ENCODE measurements around the gene RAB7B. TPM values are rescaled to one million over a fixed set of nuclear protein-coding genes. Genes with fewer than 3 reads are reported as not detected.
A peak's percentile ranks its signal among the peaks of the same experiment; 100 is the strongest.

RAB7B gene
- total RNA-seq, 2 donors from 2014 or later = 16.1 to 17.5 TPM

DNA sequence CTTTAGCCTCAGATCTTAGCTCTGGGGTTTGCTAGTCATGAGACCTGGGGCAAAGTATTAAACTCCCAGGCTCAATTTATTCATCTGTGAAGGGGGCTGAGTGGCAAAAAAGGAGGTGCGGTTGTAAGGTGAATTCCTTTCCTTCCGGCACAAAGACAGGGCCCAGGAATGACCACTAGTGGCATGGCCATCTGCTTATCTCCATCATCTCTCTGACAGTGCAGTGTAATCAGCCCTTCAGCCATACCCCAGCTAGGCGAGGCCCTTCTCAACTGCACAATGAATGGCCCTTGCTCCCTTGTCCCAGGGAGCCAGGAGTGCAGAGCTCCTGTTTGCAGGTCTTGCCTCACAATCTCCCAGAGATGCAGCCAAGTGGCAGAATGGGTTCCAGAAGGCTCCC, 54.3 kb downstream of the RAB7B start:
- DNase-seq (ENCODE audit: low spot score) = no peak
- Histone ChIP-seq H3K36me3 (no peaks in the 10 kb centered on the region), H3K4me3 (no peak overlapping the region), H3K4me1 (replicated peaks) (no peaks in the 10 kb centered on the region), H3K9me3 (no peaks in the 10 kb centered on the region), H3K27ac (no peak overlapping the region), H3K27me3 (replicated peaks; ENCODE audit: insufficient read depth) (peaks cover 4% of the 10 kb centered on the region)
- intact Hi-C loops (cut with DNase I) = no loop called here
- 96% methylated on average over 3 of the region's 3 CpGs for WGBS
- TF ChIP-seq, protein P1, sequence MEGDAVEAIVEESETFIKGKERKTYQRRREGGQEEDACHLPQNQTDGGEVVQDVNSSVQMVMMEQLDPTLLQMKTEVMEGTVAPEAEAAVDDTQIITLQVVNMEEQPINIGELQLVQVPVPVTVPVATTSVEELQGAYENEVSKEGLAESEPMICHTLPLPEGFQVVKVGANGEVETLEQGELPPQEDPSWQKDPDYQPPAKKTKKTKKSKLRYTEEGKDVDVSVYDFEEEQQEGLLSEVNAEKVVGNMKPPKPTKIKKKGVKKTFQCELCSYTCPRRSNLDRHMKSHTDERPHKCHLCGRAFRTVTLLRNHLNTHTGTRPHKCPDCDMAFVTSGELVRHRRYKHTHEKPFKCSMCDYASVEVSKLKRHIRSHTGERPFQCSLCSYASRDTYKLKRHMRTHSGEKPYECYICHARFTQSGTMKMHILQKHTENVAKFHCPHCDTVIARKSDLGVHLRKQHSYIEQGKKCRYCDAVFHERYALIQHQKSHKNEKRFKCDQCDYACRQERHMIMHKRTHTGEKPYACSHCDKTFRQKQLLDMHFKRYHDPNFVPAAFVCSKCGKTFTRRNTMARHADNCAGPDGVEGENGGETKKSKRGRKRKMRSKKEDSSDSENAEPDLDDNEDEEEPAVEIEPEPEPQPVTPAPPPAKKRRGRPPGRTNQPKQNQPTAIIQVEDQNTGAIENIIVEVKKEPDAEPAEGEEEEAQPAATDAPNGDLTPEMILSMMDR (IDR thresholded peaks at IDR 0.05) = no peak
- TF ChIP-seq POLR2A (IDR thresholded peaks at IDR 0.05) (no peak), POLR2AphosphoS5 (IDR thresholded peaks at IDR 0.05) (no peak)

DNA sequence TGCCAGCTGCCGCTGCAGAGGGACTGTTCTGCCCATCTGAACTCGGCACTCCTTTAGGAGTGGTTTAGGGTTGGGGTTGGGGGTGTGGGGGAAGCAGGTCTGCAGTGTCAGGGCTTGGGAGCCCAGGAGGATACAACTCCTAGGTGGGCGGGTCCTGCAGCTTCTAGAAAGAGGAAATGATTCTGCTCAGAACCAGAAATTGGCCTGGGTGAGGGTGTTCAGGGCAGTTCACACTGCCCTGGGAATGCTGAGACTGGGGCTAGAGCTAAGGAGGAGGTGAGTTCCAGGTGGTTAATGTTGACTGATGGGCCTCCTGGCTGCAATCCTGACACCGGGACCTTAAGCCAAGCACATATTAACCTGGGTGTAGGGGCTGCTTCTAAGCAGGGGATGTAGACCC, 55.2 kb downstream of the RAB7B start:
- peaks cover 6% of the 10 kb centered on the region for H3K27me3 ChIP-seq (replicated peaks; ENCODE audit: insufficient read depth)
- no peak overlapping the region for H3K27ac ChIP-seq
- intact Hi-C loops (cut with DNase I) = no loop called here
- H3K36me3 ChIP-seq = no peaks in the 10 kb centered on the region
- TF ChIP-seq, protein P1 (IDR thresholded peaks at IDR 0.05) = no peak
- WGBS = 82% methylated on average over 4 of the region's 4 CpGs
- H3K4me1 ChIP-seq (replicated peaks) = no peaks in the 10 kb centered on the region
- H3K9me3 ChIP-seq = no peaks in the 10 kb centered on the region
- no peak overlapping the region for H3K4me3 ChIP-seq
- no peak for DNase-seq (ENCODE audit: low spot score)

DNA sequence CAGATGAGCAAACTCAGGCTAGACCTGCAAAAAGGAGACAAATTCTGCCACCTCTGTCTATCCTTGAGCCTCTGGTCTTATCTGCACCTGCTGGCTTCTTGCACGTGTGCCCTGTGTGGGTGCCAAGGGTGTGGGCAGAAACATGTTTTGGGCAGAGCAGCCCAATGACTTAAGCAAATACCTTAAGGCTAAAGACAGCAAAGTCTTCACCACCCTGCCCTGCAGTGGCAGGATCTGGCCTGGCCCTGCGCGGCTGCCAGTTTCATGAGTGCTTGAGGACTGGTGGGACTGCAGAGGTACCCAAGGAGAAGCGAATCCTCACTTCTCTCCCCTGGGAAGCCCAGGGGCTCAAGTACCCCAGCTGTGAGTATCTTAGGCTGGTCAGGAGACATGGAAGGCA, 56.2 kb downstream of the RAB7B start:
- peak; percentile 82 for DNase-seq (ENCODE audit: low spot score)
- no peaks in the 10 kb centered on the region for H3K36me3 ChIP-seq
- 60% methylated on average over 4 of the region's 4 CpGs for WGBS
- peaks cover 8% of the 10 kb centered on the region for H3K27me3 ChIP-seq (replicated peaks; ENCODE audit: insufficient read depth)
- H3K9me3 ChIP-seq = no peaks in the 10 kb centered on the region
- H3K4me3 ChIP-seq = no peak overlapping the region
- TF ChIP-seq, protein P1 (IDR thresholded peaks at IDR 0.05) = peak in 1 of 4 experiments; percentile 4
- TF ChIP-seq POLR2A (IDR thresholded peaks at IDR 0.05) (no peak), POLR2AphosphoS5 (IDR thresholded peaks at IDR 0.05) (peak; percentile 85)
- H3K27ac ChIP-seq = no peak overlapping the region
- intact Hi-C loops (cut with DNase I) = no loop called here
- H3K4me1 ChIP-seq (replicated peaks) = no peaks in the 10 kb centered on the region

DNA sequence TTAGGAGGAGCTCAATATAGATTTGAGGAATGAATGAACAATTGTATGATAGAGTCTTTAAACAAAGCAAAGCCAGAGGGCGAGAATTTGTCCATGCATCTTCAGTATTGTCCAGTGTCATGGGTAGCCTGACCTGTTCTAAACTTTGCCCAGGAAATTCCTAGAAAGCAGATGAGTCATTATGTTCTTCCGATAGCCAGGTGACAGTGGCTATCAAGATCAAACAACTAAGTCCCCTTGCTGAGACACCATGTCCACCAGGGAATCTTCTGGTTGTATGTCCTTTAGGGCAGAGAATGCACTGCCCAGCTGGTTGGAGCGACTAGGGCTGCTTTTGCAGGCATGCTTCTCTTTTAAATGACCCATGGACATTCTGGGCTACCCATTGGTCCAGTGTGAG, 58.1 kb downstream of the RAB7B start:
- Histone ChIP-seq H3K4me1 (replicated peaks) (no peaks in the 10 kb centered on the region), H3K4me3 (no peak overlapping the region), H3K27me3 (replicated peaks; ENCODE audit: insufficient read depth) (peaks cover 8% of the 10 kb centered on the region), H3K27ac (no peak overlapping the region), H3K36me3 (no peaks in the 10 kb centered on the region), H3K9me3 (no peaks in the 10 kb centered on the region)
- intact Hi-C loops (cut with DNase I) = no loop called here
- no peak for DNase-seq (ENCODE audit: low spot score)
- 83% methylated on average over 3 of the region's 3 CpGs for WGBS
- TF ChIP-seq POLR2AphosphoS5 (IDR thresholded peaks at IDR 0.05) (no peak), POLR2A (IDR thresholded peaks at IDR 0.05) (no peak)
- TF ChIP-seq, protein P1 (IDR thresholded peaks at IDR 0.05) = no peak

DNA sequence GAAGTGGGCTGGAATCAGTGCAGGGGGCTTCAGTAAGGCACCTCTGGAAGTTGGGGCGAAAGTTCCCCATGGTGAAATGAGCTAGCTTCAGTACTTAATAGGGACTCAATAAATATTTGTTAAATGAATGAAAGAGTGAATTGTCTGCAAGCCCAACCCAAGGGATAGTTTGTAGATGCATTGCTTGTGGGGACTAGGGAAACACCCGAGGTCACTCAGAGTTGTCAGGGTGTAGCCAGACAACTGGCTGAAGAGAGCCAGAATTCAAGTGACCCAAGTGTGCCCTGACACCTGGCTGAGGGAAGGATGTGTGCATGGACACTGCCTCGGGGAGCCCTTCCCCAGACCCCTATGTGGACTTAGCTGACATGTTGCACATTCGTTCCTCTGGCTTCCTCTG, 58.7 kb downstream of the RAB7B start:
- no peaks in the 10 kb centered on the region for H3K36me3 ChIP-seq
- TF ChIP-seq POLR2A (IDR thresholded peaks at IDR 0.05) (no peak), POLR2AphosphoS5 (IDR thresholded peaks at IDR 0.05) (no peak)
- TF ChIP-seq, protein P1 (IDR thresholded peaks at IDR 0.05) = no peak
- no peaks in the 10 kb centered on the region for H3K9me3 ChIP-seq
- no peak overlapping the region for H3K4me3 ChIP-seq
- DNase-seq (ENCODE audit: low spot score) = no peak
- intact Hi-C loops (cut with DNase I) = no loop called here
- H3K4me1 ChIP-seq (replicated peaks) = no peaks in the 10 kb centered on the region
- H3K27me3 ChIP-seq (replicated peaks; ENCODE audit: insufficient read depth) = peaks cover 8% of the 10 kb centered on the region
- H3K27ac ChIP-seq = no peak overlapping the region
- WGBS = 96% methylated on average over 4 of the region's 4 CpGs
